K562 (cell line): ENCODE data around the gene SULT2B1. TPM values are rescaled to one million over a fixed set of nuclear protein-coding genes. Genes with fewer than 3 reads are reported as not detected.

ENCODE experiments used
- ARID3A ChIP-seq: IDR thresholded peaks from 2 replicates; pipeline ENCODE4 v1.6.1; 2012; ENCODE audit warnings: low read depth, low read length, improper control_type of control experiment, borderline replicate concordance
- BCL6 ChIP-seq: fragments of 250-450 bp; sonication (Bioruptor Pico); IDR thresholded peaks from 2 replicates; pipeline ENCODE4 v1.4.0; 2020
- CHD2 ChIP-seq: IDR thresholded peaks from 2 replicates; pipeline ENCODE4 v1.6.1; 2011; ENCODE audit warnings: low read depth, low read length
- CHD4 ChIP-seq: fragments of 200-600 bp; sonication (generic); IDR thresholded peaks from 3 replicates; pipeline ENCODE4 v1.6.1; 2012; ENCODE audit warnings: low read depth, mild to moderate bottlenecking, mixed read lengths, low read length, inconsistent platforms; ENCODE audit not compliant: insufficient read depth, insufficient replicate concordance, poor library complexity, severe bottlenecking
- CREB3 ChIP-seq: fragments of 450-650 bp; conservative IDR thresholded peaks from 2 replicates; pipeline ENCODE4 v1.6.1; 2016; ENCODE audit warnings: missing genetic modification characterization, low read depth, mild to moderate bottlenecking, missing compliant biosample characterization, moderate library complexity
- FOXJ2 ChIP-seq: fragments of 200-800 bp; sonication (Bioruptor generic); IDR thresholded peaks from 2 replicates; pipeline ENCODE4 v1.6.1; 2016; ENCODE audit warnings: missing genetic modification characterization, missing compliant biosample characterization
- HDAC1 ChIP-seq, 2 experiments: fragments of 450-650 bp; IDR thresholded peaks; 2 replicates each; pipeline ENCODE4 v1.6.1; 2016 to 2017; ENCODE audit warnings: inconsistent platforms in 1 of 2, mild to moderate bottlenecking in 1 of 2, moderate library complexity in 1 of 2
- JUN ChIP-seq, 2 experiments: sonication (generic) in 1 of 2; formaldehyde crosslinking in 1 of 2; IDR thresholded peaks; 2 replicates each; pipeline versions ENCODE4 v1.6.1 to v1.8.0; 2012 to 2022; ENCODE audit warnings: borderline replicate concordance in 2 of 2, mild to moderate bottlenecking in 2 of 2, improper control_type of control experiment in 1 of 2, low read depth in 1 of 2, low read length in 1 of 2, missing genetic modification reagents in 1 of 2
- NFIC ChIP-seq: fragments of 450-650 bp; IDR thresholded peaks from 2 replicates; pipeline ENCODE4 v1.6.1; 2017; ENCODE audit warnings: mild to moderate bottlenecking, inconsistent platforms
- SMARCA5 ChIP-seq: fragments of 450-650 bp; IDR thresholded peaks from 2 replicates; pipeline ENCODE4 v1.6.1; 2016
- ZBTB11 ChIP-seq, 3 experiments: fragments of 200-800 bp in 1 of 3; fragments of 250-450 bp in 1 of 3; fragments of 450-650 bp in 1 of 3; sonication (Bioruptor Pico) in 1 of 3; sonication (Bioruptor generic) in 1 of 3; formaldehyde crosslinking in 1 of 3; IDR thresholded peaks; 2 replicates each; pipeline versions ENCODE4 v1.6.1 to v1.8.0; 2016 to 2022; ENCODE audit warnings: mild to moderate bottlenecking in 2 of 3, missing genetic modification characterization in 2 of 3, missing compliant biosample characterization in 1 of 3, moderate library complexity in 1 of 3
- ZBTB17 ChIP-seq: fragments of 450-650 bp; formaldehyde crosslinking; IDR thresholded peaks from 2 replicates; pipeline ENCODE4 v1.4.0; 2020; ENCODE audit warnings: mild to moderate bottlenecking
- ZFPM2 ChIP-seq: fragments of 250-450 bp; sonication (Bioruptor Pico); IDR thresholded peaks from 2 replicates; pipeline ENCODE4 v1.5.1; 2022; ENCODE audit warnings: mild to moderate bottlenecking
- ZNF232 ChIP-seq: sonication (generic); formaldehyde crosslinking; IDR thresholded peaks from 2 replicates; pipeline ENCODE4 v1.8.0; 2022; ENCODE audit warnings: mild to moderate bottlenecking, missing genetic modification reagents
- ZNF592 ChIP-seq: fragments of 450-650 bp; IDR thresholded peaks from 2 replicates; pipeline ENCODE4 v1.6.1; 2017; ENCODE audit warnings: antibody characterized with exemption, mild to moderate bottlenecking
- polyA plus RNA-seq, 8 experiments: library from polyadenylated mRNA; depleted of rRNA in 4 of 8; stranded (reverse) in 5 of 8; unstranded in 3 of 8; fragments of >200 nt; fragmentation: Nextera tagmentation in 2 of 8; fragmentation: Illumina TruSeq in 1 of 8; extraction: Ambion mirVana in 2 of 8; extraction: Trizol in 1 of 8; gene quantifications; 2 replicates each; pipeline versions ENCODE4 v1.2.1 to v1.2.3, GENCODE V29; 2011 to 2014; ENCODE audit warnings: inconsistent platforms in 1 of 8, missing spikeins in 1 of 8
- total RNA-seq, 7 experiments: library from RNA; depleted of rRNA in 6 of 7; stranded (reverse); fragments of >200 nt in 6 of 7; fragmentation: Illumina TruSeq in 2 of 7; extraction: Trizol in 2 of 7; gene quantifications; 2 replicates each; pipeline versions ENCODE4 v1.2.1 to v1.2.3, GENCODE V29; 2011 to 2021; ENCODE audit warnings: low replicate concordance in 1 of 7

SULT2B1 gene
- total and polyA plus RNA-seq, 9 of the 15 experiments (the other 6 are each of a cell fraction or from before 2014, with no cell fraction given): 0.09 to 0.62 (median 0.22) TPM; not detected in 2

- TF ChIP-seq JUN (IDR thresholded peaks at IDR 0.05; ENCODE audit: borderline replicate concordance, low read depth, low read length) (0 out of 2 replicates have a peak, but pooled peaks have one; percentile 18), JUN (CRISPR knock-in tag; IDR thresholded peaks at IDR 0.05; ENCODE audit: borderline replicate concordance) (no peak), ZNF232 (CRISPR knock-in tag) (no peak), CHD4 (no peak), FOXJ2 (tag) (no peak), HDAC1 (IDR thresholded peaks at IDR 0.05) (0 out of 4 replicates have a peak, but pooled peaks of 1 of the 2 experiments have one; percentile 18), ZBTB17 (CRISPR knock-in tag) (no peak), ARID3A (0 out of 2 replicates have a peak, but pooled peaks have one; percentile 10), SMARCA5 (no peak), ZBTB11 (CRISPR knock-in tag; IDR thresholded peaks at IDR 0.05) (peak in 1 of 3 experiments; percentile 85; a peak in 2 of 6 replicates), ZNF592 (peak; percentile 97), ZFPM2 (CRISPR knock-in tag) (no peak), NFIC (peak; percentile 10; the same call in 1 of the 2 replicates), CHD2 (peak; percentile 14; the same call in 1 of the 2 replicates), BCL6 (CRISPR knock-in tag) (0 out of 2 replicates have a peak, but pooled peaks have one; percentile 18), CREB3 (0 out of 2 replicates have a peak, but pooled peaks have one; percentile 41)
Measured at GRCh38 chr19:48644839-48645619, 93.1 kb downstream of the SULT2B1 start (continued).
